ENCODE results near the gene MMADHC. TPM values are rescaled to one million over a fixed set of nuclear protein-coding genes. Genes with fewer than 3 reads are reported as not detected.
A peak's percentile ranks its signal among the peaks of the same experiment; 100 is the strongest.

The MMADHC gene
- total RNA-seq, 1 donor from 2014 or later, result 92.8 TPM

DNA sequence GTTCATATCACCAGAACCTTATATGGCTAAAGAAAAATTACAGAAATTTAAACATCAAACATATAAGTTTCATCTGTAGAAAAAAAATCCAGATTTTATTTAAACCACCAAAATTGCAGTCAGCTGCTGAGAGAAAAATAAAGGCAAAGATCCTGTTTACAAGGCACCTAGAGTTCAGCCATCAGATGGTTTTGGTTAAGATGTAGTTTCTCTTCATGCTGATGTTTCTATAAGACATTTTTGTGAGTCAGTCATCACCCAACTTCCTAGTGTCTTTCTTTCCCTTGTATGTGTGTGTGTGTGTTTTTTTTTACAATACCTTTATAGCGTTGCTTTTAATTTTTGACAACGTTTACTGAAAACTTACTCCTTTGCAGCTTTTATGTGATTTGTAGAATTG is 26.1 kb upstream of the MMADHC start:
- Mint-ChIP-seq H3K4me1 (peaks cover 69% of the 10 kb centered on the region), H3K9me3 (peaks cover 4% of the 10 kb centered on the region), H3K36me3 (no peaks in the 10 kb centered on the region), H3K27ac (no peak overlapping the region), H3K4me3 (no peak overlapping the region), H3K27me3 (ENCODE audit: low read depth) (no peaks in the 10 kb centered on the region)
- no peak for DNase-seq (ENCODE audit: low spot score in 2 of 2, unreplicated experiment in 2 of 2)
- TF ChIP-seq, protein P1, sequence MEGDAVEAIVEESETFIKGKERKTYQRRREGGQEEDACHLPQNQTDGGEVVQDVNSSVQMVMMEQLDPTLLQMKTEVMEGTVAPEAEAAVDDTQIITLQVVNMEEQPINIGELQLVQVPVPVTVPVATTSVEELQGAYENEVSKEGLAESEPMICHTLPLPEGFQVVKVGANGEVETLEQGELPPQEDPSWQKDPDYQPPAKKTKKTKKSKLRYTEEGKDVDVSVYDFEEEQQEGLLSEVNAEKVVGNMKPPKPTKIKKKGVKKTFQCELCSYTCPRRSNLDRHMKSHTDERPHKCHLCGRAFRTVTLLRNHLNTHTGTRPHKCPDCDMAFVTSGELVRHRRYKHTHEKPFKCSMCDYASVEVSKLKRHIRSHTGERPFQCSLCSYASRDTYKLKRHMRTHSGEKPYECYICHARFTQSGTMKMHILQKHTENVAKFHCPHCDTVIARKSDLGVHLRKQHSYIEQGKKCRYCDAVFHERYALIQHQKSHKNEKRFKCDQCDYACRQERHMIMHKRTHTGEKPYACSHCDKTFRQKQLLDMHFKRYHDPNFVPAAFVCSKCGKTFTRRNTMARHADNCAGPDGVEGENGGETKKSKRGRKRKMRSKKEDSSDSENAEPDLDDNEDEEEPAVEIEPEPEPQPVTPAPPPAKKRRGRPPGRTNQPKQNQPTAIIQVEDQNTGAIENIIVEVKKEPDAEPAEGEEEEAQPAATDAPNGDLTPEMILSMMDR (IDR thresholded peaks at IDR 0.05; ENCODE audit: unreplicated experiment), result no peak

DNA sequence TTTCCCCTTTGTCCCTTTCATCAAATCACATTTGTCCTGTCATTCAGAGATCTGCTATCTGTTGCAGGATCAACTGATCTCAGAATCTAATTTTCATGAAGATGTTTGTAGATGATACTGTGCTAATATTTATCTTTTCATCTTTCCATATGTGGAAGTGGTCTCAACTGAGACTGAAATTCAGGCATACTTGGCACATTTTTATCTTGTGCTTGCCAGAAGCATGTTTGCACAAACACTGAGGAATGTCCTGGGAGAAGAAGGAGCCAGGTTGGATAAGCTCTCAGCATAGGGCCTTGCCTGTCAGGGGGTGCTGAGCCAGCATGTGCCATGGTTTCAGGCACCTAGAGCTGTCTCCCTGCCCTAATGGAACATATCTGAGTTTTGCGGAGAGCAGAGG is 24.5 kb upstream of the MMADHC start:
- TF ChIP-seq, protein P1 (IDR thresholded peaks at IDR 0.05; ENCODE audit: unreplicated experiment), result no peak
- H3K4me3 Mint-ChIP-seq, result no peak overlapping the region
- H3K36me3 Mint-ChIP-seq, result peaks cover 9% of the 10 kb centered on the region
- peaks cover 19% of the 10 kb centered on the region for H3K9me3 Mint-ChIP-seq
- peaks cover 53% of the 10 kb centered on the region for H3K4me1 Mint-ChIP-seq
- no peaks in the 10 kb centered on the region for H3K27me3 Mint-ChIP-seq (ENCODE audit: low read depth)
- no peak for DNase-seq (ENCODE audit: low spot score in 2 of 2, unreplicated experiment in 2 of 2)
- peak overlapping the region; percentile 92 for H3K27ac Mint-ChIP-seq

DNA sequence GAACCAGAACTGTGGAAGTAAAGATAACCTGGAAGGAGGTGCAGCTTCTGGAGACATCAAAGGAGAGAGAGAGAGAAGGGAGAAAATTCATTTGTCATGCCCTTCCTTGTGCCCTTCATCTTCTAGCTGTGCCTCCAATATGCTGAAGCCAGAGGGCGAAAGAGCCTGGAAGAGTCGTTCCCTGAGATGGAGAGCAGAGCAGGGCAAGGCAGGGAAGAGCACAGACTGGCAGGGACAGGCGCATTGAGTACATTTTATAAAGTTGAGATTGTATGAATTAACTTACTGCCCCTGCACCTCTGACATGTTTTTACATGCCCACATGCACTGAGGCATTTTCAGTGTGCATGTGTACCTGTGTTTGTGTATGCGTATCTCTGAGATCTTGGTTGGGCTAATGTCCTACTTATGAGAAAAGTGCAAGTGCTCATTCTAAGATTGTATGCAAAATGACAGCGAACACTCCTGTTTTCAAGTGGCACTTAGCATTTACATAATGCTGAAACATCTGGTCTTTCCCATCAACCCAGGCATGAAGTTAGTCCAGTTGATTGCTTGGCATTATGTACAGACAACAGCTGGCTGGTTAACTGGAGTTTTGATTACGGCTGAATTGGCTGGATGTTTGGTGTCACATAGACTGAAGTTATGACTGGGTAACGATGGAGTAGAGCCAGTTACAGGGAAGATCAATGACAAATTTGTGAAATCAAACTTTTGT is 23.7 kb upstream of the MMADHC start:
- Mint-ChIP-seq H3K36me3 (peaks cover 9% of the 10 kb centered on the region), H3K4me3 (no peak overlapping the region), H3K27ac (peak overlapping the region; percentile 92), H3K9me3 (peaks cover 25% of the 10 kb centered on the region), H3K4me1 (peaks cover 45% of the 10 kb centered on the region), H3K27me3 (ENCODE audit: low read depth) (no peaks in the 10 kb centered on the region)
- no peak for DNase-seq (ENCODE audit: low spot score in 2 of 2, unreplicated experiment in 2 of 2)
- TF ChIP-seq, protein P1 (IDR thresholded peaks at IDR 0.05; ENCODE audit: unreplicated experiment), result no peak

DNA sequence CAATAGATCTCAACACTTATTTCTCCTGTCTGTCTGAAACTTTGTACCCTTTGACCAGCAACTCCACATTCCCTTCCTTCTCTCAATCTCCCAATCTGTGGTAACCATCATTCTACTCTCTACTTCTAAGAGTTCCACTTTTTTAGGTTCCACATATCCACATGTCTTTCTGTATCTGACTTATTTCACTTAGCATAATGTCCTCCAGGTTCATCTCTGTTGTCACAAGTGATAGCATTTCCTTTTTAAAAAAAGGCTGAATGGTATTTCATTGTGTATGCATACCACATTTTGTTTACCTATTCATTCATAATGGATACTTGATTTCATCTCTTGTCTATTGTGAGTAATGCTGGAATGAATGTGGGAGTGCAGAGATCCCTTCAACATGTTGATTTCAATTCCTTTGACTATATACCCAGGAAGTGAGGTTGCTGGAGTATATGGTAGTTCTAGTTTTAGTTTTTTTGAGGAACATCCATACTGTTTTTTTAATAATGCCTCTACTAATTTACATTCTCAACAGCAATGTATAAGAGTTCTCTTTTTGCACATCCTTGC is 18.8 kb upstream of the MMADHC start:
- TF ChIP-seq, protein P1 (IDR thresholded peaks at IDR 0.05; ENCODE audit: unreplicated experiment), result no peak
- Mint-ChIP-seq H3K4me3 (no peak overlapping the region), H3K9me3 (peaks cover 59% of the 10 kb centered on the region), H3K27me3 (ENCODE audit: low read depth) (no peaks in the 10 kb centered on the region), H3K4me1 (peaks cover 10% of the 10 kb centered on the region), H3K36me3 (peaks cover 22% of the 10 kb centered on the region), H3K27ac (no peak overlapping the region)
- no peak for DNase-seq (ENCODE audit: low spot score in 2 of 2, unreplicated experiment in 2 of 2)

DNA sequence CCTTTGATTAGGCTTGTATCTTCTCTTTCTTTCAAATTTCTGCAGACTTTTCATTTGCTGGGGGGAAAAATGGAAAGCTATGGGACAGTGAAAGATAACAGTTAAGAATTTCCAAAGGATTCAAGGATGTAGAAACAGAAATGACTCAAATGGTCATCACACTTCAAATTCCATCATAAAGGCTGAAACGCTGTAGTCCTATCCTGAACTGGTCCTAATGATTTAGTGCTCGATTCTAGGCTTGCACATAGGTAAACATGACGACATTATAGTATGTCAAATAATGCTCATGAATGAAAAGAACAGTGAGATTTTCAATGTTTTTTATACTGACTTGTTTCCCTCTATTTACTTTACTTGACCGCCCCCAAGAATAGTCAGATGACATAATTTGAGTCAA is 15.7 kb upstream of the MMADHC start:
- Mint-ChIP-seq H3K27ac (no peak overlapping the region), H3K9me3 (peaks cover 67% of the 10 kb centered on the region), H3K4me3 (no peak overlapping the region), H3K4me1 (peaks cover 6% of the 10 kb centered on the region), H3K27me3 (ENCODE audit: low read depth) (no peaks in the 10 kb centered on the region), H3K36me3 (peaks cover 34% of the 10 kb centered on the region)
- TF ChIP-seq, protein P1 (IDR thresholded peaks at IDR 0.05; ENCODE audit: unreplicated experiment), result no peak
- DNase-seq (ENCODE audit: low spot score in 2 of 2, unreplicated experiment in 2 of 2), result no peak
